ENCODE data around the gene SLC29A3. TPM values are rescaled to one million over a fixed set of nuclear protein-coding genes. Genes with fewer than 3 reads are reported as not detected.

Gene SLC29A3
- total RNA-seq, 1 experiment from 2014 or later = 4.4 TPM

- no peak overlapping the region for H3K9ac ChIP-seq (ENCODE audit: low read length)
- intact Hi-C loops (cut with micrococcal nuclease) = no loop called here
- TF ChIP-seq EZH2phosphoT487 (IDR thresholded peaks at IDR 0.05; ENCODE audit: borderline replicate concordance, low read length) (no peak), CTCF (conservative IDR thresholded peaks at IDR 0.05; ENCODE audit: low read depth, low read length) (no peak), EZH2 (IDR thresholded peaks at IDR 0.05; ENCODE audit: low read length, unreplicated experiment) (no peak)
- H3K9me3 ChIP-seq (ENCODE audit: low read length) = no peaks in the 10 kb centered on the region
- CTCF ChIA-PET = no interaction called here
- no peak for ATAC-seq
- POLR2A ChIA-PET (ENCODE audit: unreplicated experiment) = no interaction called here
- H2AFZ ChIP-seq (ENCODE audit: low read length) = no peak overlapping the region
- H3K9me2 ChIP-seq (replicated peaks; ENCODE audit: low read length) = no peaks in the 10 kb centered on the region
- no peak overlapping the region for H3K27ac ChIP-seq (ENCODE audit: low read length)
- no peaks in the 10 kb centered on the region for H3K27me3 ChIP-seq (ENCODE audit: low read length)
- no peak for DNase-seq
- no peaks in the 10 kb centered on the region for H3F3A ChIP-seq (ENCODE audit: low read length, unreplicated experiment)
- H3K4me2 ChIP-seq (ENCODE audit: low read length) = no peak overlapping the region
- no peak overlapping the region for H3K4me3 ChIP-seq (ENCODE audit: low read length)
- no peaks in the 10 kb centered on the region for H4K20me1 ChIP-seq (ENCODE audit: low read length)
- BruUV-seq (replicated peaks) = no TSS peak
- H3K79me2 ChIP-seq (ENCODE audit: low read length) = no peaks in the 10 kb centered on the region
- H3K36me3 ChIP-seq (ENCODE audit: low read depth, low read length) = no peaks in the 10 kb centered on the region
- H3K4me1 ChIP-seq (ENCODE audit: insufficient read depth, low read length) = no peaks in the 10 kb centered on the region
Measured at GRCh38 chr10:71290806-71291527, 28.1 kb upstream of the SLC29A3 start.

- Histone ChIP-seq H3K36me3 (ENCODE audit: low read depth, low read length) (no peaks in the 10 kb centered on the region), H3K4me3 (ENCODE audit: low read length) (no peak overlapping the region), H3K79me2 (ENCODE audit: low read length) (no peaks in the 10 kb centered on the region), H2AFZ (ENCODE audit: low read length) (no peak overlapping the region), H3K4me1 (ENCODE audit: insufficient read depth, low read length) (no peaks in the 10 kb centered on the region), H3K27ac (ENCODE audit: low read length) (no peak overlapping the region), H3F3A (ENCODE audit: low read length, unreplicated experiment) (no peaks in the 10 kb centered on the region), H3K4me2 (ENCODE audit: low read length) (no peak overlapping the region), H3K27me3 (ENCODE audit: low read length) (no peaks in the 10 kb centered on the region), H3K9me2 (replicated peaks; ENCODE audit: low read length) (no peaks in the 10 kb centered on the region), H3K9ac (ENCODE audit: low read length) (no peak overlapping the region), H4K20me1 (ENCODE audit: low read length) (no peaks in the 10 kb centered on the region), H3K9me3 (ENCODE audit: low read length) (no peaks in the 10 kb centered on the region)
- ChIA-PET POLR2A (ENCODE audit: unreplicated experiment) (no interaction called here), CTCF (no interaction called here)
- no TSS peak for BruUV-seq (replicated peaks)
- ATAC-seq (no peak), DNase-seq (no peak)
- intact Hi-C loops (cut with micrococcal nuclease) = no loop called here
- TF ChIP-seq EZH2phosphoT487 (IDR thresholded peaks at IDR 0.05; ENCODE audit: borderline replicate concordance, low read length) = no peak
- TF ChIP-seq CTCF (conservative IDR thresholded peaks at IDR 0.05; ENCODE audit: low read depth, low read length) = no peak
- no peak for TF ChIP-seq EZH2 (IDR thresholded peaks at IDR 0.05; ENCODE audit: low read length, unreplicated experiment)
Measured at GRCh38 chr10:71291528-71291900, 27.5 kb upstream of the SLC29A3 start.

- H3K9me2 ChIP-seq (replicated peaks; ENCODE audit: low read length) = no peaks in the 10 kb centered on the region
- ChIA-PET CTCF (no interaction called here), POLR2A (ENCODE audit: unreplicated experiment) (no interaction called here)
- intact Hi-C loops (cut with micrococcal nuclease) = no loop called here
- TF ChIP-seq EZH2 (IDR thresholded peaks at IDR 0.05; ENCODE audit: low read length, unreplicated experiment) (no peak), EZH2phosphoT487 (IDR thresholded peaks at IDR 0.05; ENCODE audit: borderline replicate concordance, low read length) (no peak), CTCF (conservative IDR thresholded peaks at IDR 0.05; ENCODE audit: low read depth, low read length) (no peak)
- no peaks in the 10 kb centered on the region for H3K79me2 ChIP-seq (ENCODE audit: low read length)
- no peaks in the 10 kb centered on the region for H4K20me1 ChIP-seq (ENCODE audit: low read length)
- no peak overlapping the region for H3K4me3 ChIP-seq (ENCODE audit: low read length)
- H3K27me3 ChIP-seq (ENCODE audit: low read length) = no peaks in the 10 kb centered on the region
- H3K27ac ChIP-seq (ENCODE audit: low read length) = no peak overlapping the region
- H3F3A ChIP-seq (ENCODE audit: low read length, unreplicated experiment) = no peaks in the 10 kb centered on the region
- no peak for DNase-seq
- H2AFZ ChIP-seq (ENCODE audit: low read length) = no peak overlapping the region
- H3K36me3 ChIP-seq (ENCODE audit: low read depth, low read length) = no peaks in the 10 kb centered on the region
- H3K4me2 ChIP-seq (ENCODE audit: low read length) = no peak overlapping the region
- H3K9me3 ChIP-seq (ENCODE audit: low read length) = no peaks in the 10 kb centered on the region
- BruUV-seq (replicated peaks) = no TSS peak
- H3K4me1 ChIP-seq (ENCODE audit: insufficient read depth, low read length) = no peaks in the 10 kb centered on the region
- H3K9ac ChIP-seq (ENCODE audit: low read length) = no peak overlapping the region
- ATAC-seq = no peak
Measured at GRCh38 chr10:71292624-71293445, 26.2 kb upstream of the SLC29A3 start.
